NCI-H748 (cell line): ENCODE measurements around the gene GLIPR1L2.
"Not testable (repeated sequence)": the region's sequence is repeated elsewhere in the genome, so short reads cannot be mapped to it uniquely, and the experiment has no call there.

Source experiments
- DNase-seq: peaks from one replicate; lab custom pipeline; 2025; ENCODE audit not compliant: unreplicated experiment; lab: John Stamatoyannopoulos, UW

The GLIPR1L2 gene

GRCh38 chr12:75390899-75391538 lies at the start of gene GLIPR1L2:
Gene GLIPR1L2 (plus strand): TSS chr12:75391089. CDS start chr12:75391117, 28 bp downstream.
- DNase-seq = peak; percentile 98

- DNase-seq = no peak
Measured at GRCh38 chr12:75341873-75342272, 49.0 kb upstream of the GLIPR1L2 start.

- DNase-seq = no peak
Measured at GRCh38 chr12:75345531-75345930, 45.4 kb upstream of the GLIPR1L2 start.

- DNase-seq = not testable (repeated sequence)
Measured at GRCh38 chr12:75346215-75346614, 44.7 kb upstream of the GLIPR1L2 start.

- no peak for DNase-seq
Measured at GRCh38 chr12:75349946-75350345, 40.9 kb upstream of the GLIPR1L2 start.

- no peak for DNase-seq
Measured at GRCh38 chr12:75350413-75350812, 40.5 kb upstream of the GLIPR1L2 start.

- DNase-seq = no peak
Measured at GRCh38 chr12:75354011-75354410, 36.9 kb upstream of the GLIPR1L2 start.

GRCh38 chr12:75360920-75361319 lies 30.0 kb upstream of the GLIPR1L2 start:
- no peak for DNase-seq

GRCh38 chr12:75361408-75361807 lies 29.5 kb upstream of the GLIPR1L2 start:
- DNase-seq = no peak

- no peak for DNase-seq
Measured at GRCh38 chr12:75364919-75365318, 26.0 kb upstream of the GLIPR1L2 start.

- DNase-seq = no peak
Measured at GRCh38 chr12:75366629-75367028, 24.3 kb upstream of the GLIPR1L2 start.

GRCh38 chr12:75374971-75375370 lies 15.9 kb upstream of the GLIPR1L2 start:
- DNase-seq = no peak

- no peak for DNase-seq
Measured at GRCh38 chr12:75378354-75378753, 12.5 kb upstream of the GLIPR1L2 start.

- peak; percentile 30 for DNase-seq
Measured at GRCh38 chr12:75389061-75389460, 1.8 kb upstream of the GLIPR1L2 start.

- DNase-seq = no peak
Measured at GRCh38 chr12:75389706-75390105, 1.2 kb upstream of the GLIPR1L2 start.

- no peak for DNase-seq
Measured at GRCh38 chr12:75390156-75390898, 562 bp upstream of the GLIPR1L2 start.

GRCh38 chr12:75404231-75404630 lies 13.3 kb downstream of the GLIPR1L2 start:
- no peak for DNase-seq

GRCh38 chr12:75407683-75408082 lies 16.8 kb downstream of the GLIPR1L2 start:
- no peak for DNase-seq

GRCh38 chr12:75409830-75410229 lies 18.9 kb downstream of the GLIPR1L2 start:
- DNase-seq = no peak

- DNase-seq = no peak
Measured at GRCh38 chr12:75414671-75415070, 23.8 kb downstream of the GLIPR1L2 start.

GRCh38 chr12:75419841-75420240 lies 29.0 kb downstream of the GLIPR1L2 start:
- no peak for DNase-seq

GRCh38 chr12:75427491-75427890 lies 36.6 kb downstream of the GLIPR1L2 start:
- no peak for DNase-seq

GRCh38 chr12:75428767-75429166 lies 37.9 kb downstream of the GLIPR1L2 start:
- DNase-seq = no peak
